ENCODE data around the gene AMFR. TPM values are rescaled to one million over a fixed set of nuclear protein-coding genes. Genes with fewer than 3 reads are reported as not detected.

Gene AMFR
- total RNA-seq, 1 experiment from 2014 or later, result 66.3 TPM

- POLR2A ChIA-PET, result no interaction called here
- ATAC-seq, result no peak
- no peak for DNase-seq (ENCODE audit: low read depth, low spot score)
- no peak overlapping the region for H3K4me3 ChIP-seq (replicated peaks in 1 of 2; ENCODE audit: low read depth in 1 of 2, low read length in 2 of 2)
- TF ChIP-seq CBX3 (IDR thresholded peaks at IDR 0.05; ENCODE audit: low read depth) (no peak), FOSL1 (IDR thresholded peaks at IDR 0.05; ENCODE audit: low read depth) (no peak), ZBTB33 (IDR thresholded peaks at IDR 0.05; ENCODE audit: extremely low read depth, insufficient replicate concordance, low read length) (no peak), EZH2 (IDR thresholded peaks at IDR 0.05) (no peak), ZNF274 (IDR thresholded peaks at IDR 0.05; ENCODE audit: low read depth, low read length) (no peak)
- no peaks in the 10 kb centered on the region for H3K27me3 ChIP-seq (ENCODE audit: insufficient read depth, low read length)
- BruUV-seq (replicated peaks), result no TSS peak
- no peaks in the 10 kb centered on the region for H4K20me1 ChIP-seq (ENCODE audit: insufficient read depth)
- no peaks in the 10 kb centered on the region for H3K79me2 ChIP-seq (ENCODE audit: insufficient read depth, low read length)
- no peak overlapping the region for H3K4me2 ChIP-seq (ENCODE audit: low read length)
- H2AFZ ChIP-seq (ENCODE audit: low read depth, low read length, poor library complexity, severe bottlenecking), result no peak overlapping the region
- CTCF ChIA-PET, result no interaction called here
- H3K4me1 ChIP-seq (ENCODE audit: control insufficient read depth in 1 of 2, insufficient read depth in 2 of 2, low read length in 2 of 2), result peaks cover 0 to 4% of the 10 kb centered on the region in 2 experiments; a peak in 1 of 4 replicates
- no peaks in the 10 kb centered on the region for H3K36me3 ChIP-seq (ENCODE audit: control insufficient read depth in 1 of 2, insufficient read depth in 2 of 2, low read length in 2 of 2)
- RAD21 ChIA-PET (ENCODE audit: low non-redundant PET in 1 of 2, low total read pairs in 2 of 2, uncharacterized antibody in 2 of 2, unreplicated experiment in 2 of 2), result no interaction called here
- intact Hi-C loops (cut with micrococcal nuclease), result no loop called here
- no peak overlapping the region for H3K9ac ChIP-seq (ENCODE audit: low read length)
- H3K9me3 ChIP-seq (ENCODE audit: control insufficient read depth in 1 of 2, insufficient read depth in 1 of 2, low read depth in 1 of 2, low read length in 2 of 2), result no peaks in the 10 kb centered on the region
- no peak overlapping the region for H3K27ac ChIP-seq (ENCODE audit: low read depth, low read length)
- H3K9me2 ChIP-seq (ENCODE audit: insufficient read depth), result no peaks in the 10 kb centered on the region
Observed at GRCh38 chr16:56349711-56350161, 75.6 kb downstream of the AMFR start.

- no peak overlapping the region for H3K4me3 ChIP-seq (replicated peaks in 1 of 2; ENCODE audit: low read depth in 1 of 2, low read length in 2 of 2)
- BruUV-seq (replicated peaks), result no TSS peak
- intact Hi-C loops (cut with micrococcal nuclease), result no loop called here
- no peak overlapping the region for H3K27ac ChIP-seq (ENCODE audit: low read depth, low read length)
- no peaks in the 10 kb centered on the region for H3K79me2 ChIP-seq (ENCODE audit: insufficient read depth, low read length)
- H3K36me3 ChIP-seq (ENCODE audit: control insufficient read depth in 1 of 2, insufficient read depth in 2 of 2, low read length in 2 of 2), result no peaks in the 10 kb centered on the region
- H3K27me3 ChIP-seq (ENCODE audit: insufficient read depth, low read length), result no peaks in the 10 kb centered on the region
- TF ChIP-seq CTCF (IDR thresholded peaks at IDR 0.05 in 2 of 3, conservative IDR thresholded peaks at IDR 0.05 in 1 of 3; ENCODE audit: borderline replicate concordance in 1 of 3, insufficient read depth in 1 of 3, low read depth in 2 of 3, low read length in 2 of 3) (peak in 2 of 3 experiments; percentile 4 to 30; a peak in 2 of 6 replicates), CBX3 (IDR thresholded peaks at IDR 0.05; ENCODE audit: low read depth) (no peak), CEBPB (IDR thresholded peaks at IDR 0.05; ENCODE audit: low read depth) (no peak), JUND (IDR thresholded peaks at IDR 0.05) (no peak)
- H3K9me2 ChIP-seq (ENCODE audit: insufficient read depth), result no peaks in the 10 kb centered on the region
- H3K4me2 ChIP-seq (ENCODE audit: low read length), result no peak overlapping the region
- DNase-seq (ENCODE audit: low read depth, low spot score), result no peak
- H3K9me3 ChIP-seq (ENCODE audit: control insufficient read depth in 1 of 2, insufficient read depth in 1 of 2, low read depth in 1 of 2, low read length in 2 of 2), result no peaks in the 10 kb centered on the region
- ChIA-PET POLR2A (no interaction called here), CTCF (no interaction called here), RAD21 (ENCODE audit: low non-redundant PET in 1 of 2, low total read pairs in 2 of 2, uncharacterized antibody in 2 of 2, unreplicated experiment in 2 of 2) (no interaction called here)
- peak; percentile 38; the same call in 1 of the 2 replicates for ATAC-seq
- no peaks in the 10 kb centered on the region for H4K20me1 ChIP-seq (ENCODE audit: insufficient read depth)
- no peak overlapping the region for H2AFZ ChIP-seq (ENCODE audit: low read depth, low read length, poor library complexity, severe bottlenecking)
- H3K9ac ChIP-seq (ENCODE audit: low read length), result no peak overlapping the region
- peaks cover 0 to 11% of the 10 kb centered on the region in 2 experiments; a peak in 3 of 4 replicates for H3K4me1 ChIP-seq (ENCODE audit: control insufficient read depth in 1 of 2, insufficient read depth in 2 of 2, low read length in 2 of 2)
Observed at GRCh38 chr16:56349086-56349415, 76.3 kb downstream of the AMFR start.

All from HCT116 (cell line).